B cell (primary cell): Measurements from ENCODE around the gene FMN1. TPM values are rescaled to one million over a fixed set of nuclear protein-coding genes. Genes with fewer than 3 reads are reported as not detected.

Experiments
- ATAC-seq: fragments of 200-7000 bp; cut with Tn5 transposase; one replicate; pipeline ENCODE4 v1.10.0; 2021; ENCODE audit warnings: low read depth, mild to moderate bottlenecking, moderate number of reproducible peaks, moderate library complexity
- CTCF ChIA-PET: fragments of 350-600 bp; sonication (Branson Sonifier 250); formaldehyde crosslinking; loops from one replicate; lab custom pipeline; 2021; ENCODE audit warnings: antibody characterized with exemption, inconsistent platforms; lab: Charles Lee
- POLR2A ChIA-PET: fragments of 350-600 bp; sonication (Branson Sonifier 250); formaldehyde crosslinking; loops from one replicate; lab custom pipeline; 2021; ENCODE audit warnings: antibody characterized with exemption; lab: Charles Lee
- DNase-seq: peaks from one replicate; pipeline ENCODE4 v3.0.0; 2013
- H2AFZ ChIP-seq: 2 replicates; pipeline ENCODE4 v1.6.1; 2012; ENCODE audit warnings: mild to moderate bottlenecking, low read depth, low read length; ENCODE audit not compliant: insufficient read depth, poor library complexity, severe bottlenecking
- H3K27ac ChIP-seq, 2 donors: 1 replicate in 1 of 2; 2 replicates in 1 of 2; pipeline ENCODE4 v1.5.1; 2012 to 2013; ENCODE audit warnings: low read length in 2 of 2, mild to moderate bottlenecking in 2 of 2, moderate library complexity in 1 of 2
- H3K27me3 ChIP-seq, 4 experiments: fragments of 200-600 bp in 1 of 4; sonication (generic) in 1 of 4; replicated peaks in 1 of 4; 1 replicate in 2 of 4; 2 replicates in 2 of 4; pipeline versions ENCODE4 v1.6.1 to v1.7.0; 2013 to 2016; ENCODE audit warnings: low read length in 3 of 4, mild to moderate bottlenecking in 2 of 4, mixed read lengths in 1 of 4, moderate library complexity in 1 of 4; ENCODE audit not compliant: insufficient read depth in 4 of 4, control insufficient read depth in 3 of 4; ENCODE audit errors: control extremely low read depth in 1 of 4
- H3K36me3 ChIP-seq, 2 experiments: replicated peaks in 1 of 2; 1 replicate in 1 of 2; 2 replicates in 1 of 2; pipeline versions ENCODE4 v1.6.1 to v1.7.1; 2013; ENCODE audit warnings: low read length in 1 of 2; ENCODE audit not compliant: insufficient read depth in 2 of 2, control insufficient read depth in 1 of 2; ENCODE audit errors: control extremely low read depth in 1 of 2, extremely low read depth in 1 of 2
- H3K4me1 ChIP-seq, 2 donors: fragments of 200-600 bp in 1 of 2; sonication (generic) in 1 of 2; 1 replicate in 1 of 2; 2 replicates in 1 of 2; pipeline versions ENCODE4 v1.5.1 to v1.6.1; 2013 to 2017; ENCODE audit warnings: low read length in 2 of 2; ENCODE audit not compliant: control insufficient read depth in 2 of 2, insufficient read depth in 2 of 2
- H3K4me2 ChIP-seq: replicated peaks from 2 replicates; pipeline ENCODE3; 2012; ENCODE audit warnings: mild to moderate bottlenecking, low read depth, low read length; ENCODE audit not compliant: poor library complexity, severe bottlenecking
- H3K4me3 ChIP-seq, 5 experiments: fragments of 200-600 bp in 1 of 5; sonication (generic) in 1 of 5; 1 replicate in 3 of 5; 2 replicates in 2 of 5; pipeline versions ENCODE4 v1.5.1 to v1.7.0; 2011 to 2016; ENCODE audit warnings: low read length in 4 of 5, mild to moderate bottlenecking in 4 of 5, low read depth in 2 of 5, control low read depth in 1 of 5, moderate library complexity in 1 of 5; ENCODE audit not compliant: insufficient read depth in 1 of 5; ENCODE audit errors: control extremely low read depth in 1 of 5, extremely low read depth in 1 of 5
- H3K79me2 ChIP-seq: fragments of 200-600 bp; sonication (generic); one replicate; pipeline ENCODE4 v1.6.0; 2016; ENCODE audit warnings: low read length; ENCODE audit not compliant: control insufficient read depth, insufficient read depth
- H3K9ac ChIP-seq: fragments of 200-600 bp; sonication (generic); 2 replicates; pipeline ENCODE4 v1.6.1; 2017; ENCODE audit warnings: mild to moderate bottlenecking, low read length, moderate library complexity
- H3K9me3 ChIP-seq, 3 donors: one replicate each; pipeline versions ENCODE4 v1.6.1 to v1.7.1; 2013; ENCODE audit warnings: low read length in 2 of 3; ENCODE audit not compliant: control insufficient read depth in 2 of 3, insufficient read depth in 1 of 3; ENCODE audit errors: control extremely low read depth in 1 of 3
- H4K20me1 ChIP-seq: 2 replicates; pipeline ENCODE4 v1.6.0; 2012; ENCODE audit warnings: mild to moderate bottlenecking, low read length; ENCODE audit not compliant: insufficient read depth, control insufficient read depth, poor library complexity, severe bottlenecking
- H3K27ac Mint-ChIP-seq: one replicate; pipeline ENCODE4 v1.8.0; 2021; ENCODE audit warnings: mixed read lengths
- H3K27me3 Mint-ChIP-seq: one replicate; pipeline ENCODE4 v1.8.0; 2021; ENCODE audit warnings: mixed read lengths
- H3K4me1 Mint-ChIP-seq: one replicate; pipeline ENCODE4 v1.8.0; 2021; ENCODE audit warnings: mixed read lengths
- H3K4me3 Mint-ChIP-seq: one replicate; pipeline ENCODE4 v1.8.0; 2021; ENCODE audit warnings: mixed read lengths
- H3K9me3 Mint-ChIP-seq: one replicate; pipeline ENCODE4 v1.8.0; 2022; ENCODE audit warnings: mixed read lengths; ENCODE audit not compliant: insufficient read depth
- CTCF ChIP-seq: fragments of 200-600 bp; IDR thresholded peaks from one replicate; pipeline ENCODE4 v1.8.0; 2022; ENCODE audit warnings: antibody characterized with exemption, mild to moderate bottlenecking
- EZH2 ChIP-seq: IDR thresholded peaks from 2 replicates; pipeline ENCODE4 v1.6.1; 2012; ENCODE audit warnings: borderline replicate concordance, low read depth, mild to moderate bottlenecking, moderate library complexity, low read length; ENCODE audit not compliant: insufficient read depth, poor library complexity, severe bottlenecking
- whole genome bisulfite sequencing: methylation state at CpG from one replicate; pipeline ENCODE4 v1.1.5; 2013; ENCODE audit warnings: missing lambda C conversion rate; ENCODE audit not compliant: insufficient coverage; 5-methylcytosine and 5-hydroxymethylcytosine counted together
- intact Hi-C: fragments of 100-400 bp; cut with micrococcal nuclease; formaldehyde crosslinking; loops from one replicate; pipeline ENCODE4 v1.10.0; 2022
- polyA plus RNA-seq: library from polyadenylated mRNA; depleted of rRNA; stranded (reverse); fragments of >200 nt; gene quantifications from 2 replicates; pipeline ENCODE4 v1.2.3, GENCODE V29; 2012
- total RNA-seq, 2 donors: library from RNA; stranded (reverse); fragments of 120-200 nt in 1 of 2; gene quantifications; 1 replicate in 1 of 2; 2 replicates in 1 of 2; pipeline versions ENCODE4 v1.2.3 to v1.2.4, GENCODE V29; 2013 to 2022

FMN1 gene
- total and polyA plus RNA-seq, 2 donors (not counting 1 experiment from before 2014, with no cell fraction given): 0.21 to 0.96 TPM

GRCh38 chr15:32838820-32839219 is 355.7 kb downstream of the FMN1 start:
- 82% methylated on average over 8 of the region's 8 CpGs for WGBS
- TF ChIP-seq EZH2: no peak
- TF ChIP-seq CTCF: no peak

GRCh38 chr15:32838338-32838737 is 356.2 kb downstream of the FMN1 start:
- Histone ChIP-seq H3K4me3 (no peak overlapping the region), H3K27ac (no peak overlapping the region), H3K4me2 (no peak overlapping the region), H4K20me1 (no peaks in the 10 kb centered on the region), H3K9ac (no peak overlapping the region), H3K36me3 (no peaks in the 10 kb centered on the region), H3K79me2 (no peaks in the 10 kb centered on the region), H2AFZ (no peak overlapping the region), H3K4me1 (peaks cover 10 to 13% of the 10 kb centered on the region in 2 donors), H3K27me3 (peaks cover 0 to 3% (median 1%) of the 10 kb centered on the region in 4 experiments), H3K9me3 (no peaks in the 10 kb centered on the region)
- Mint-ChIP-seq H3K4me1 (peaks cover 18% of the 10 kb centered on the region), H3K9me3 (no peaks in the 10 kb centered on the region), H3K4me3 (no peak overlapping the region), H3K27ac (no peak overlapping the region), H3K27me3 (peaks cover 26% of the 10 kb centered on the region)
- ChIA-PET POLR2A (no interaction called here), CTCF (no interaction called here)
- WGBS: 89% methylated on average over 5 of the region's 7 CpGs
- DNase-seq (no peak), ATAC-seq (no peak)
- intact Hi-C loops: no loop called here
- no peak for TF ChIP-seq CTCF
- no peak for TF ChIP-seq EZH2

More at GRCh38 chr15:32838820-32839219, 355.7 kb downstream of the FMN1 start:
- H3K4me1 ChIP-seq: peaks cover 9 to 15% of the 10 kb centered on the region in 2 donors
- no peak overlapping the region for H3K9ac ChIP-seq
- Mint-ChIP-seq H3K4me3 (no peak overlapping the region), H3K4me1 (peaks cover 18% of the 10 kb centered on the region), H3K9me3 (no peaks in the 10 kb centered on the region), H3K27ac (no peak overlapping the region), H3K27me3 (peaks cover 26% of the 10 kb centered on the region)
- intact Hi-C loops: no loop called here
- no peak overlapping the region for H3K4me2 ChIP-seq
- H3K4me3 ChIP-seq: no peak overlapping the region
- ChIA-PET CTCF (interaction anchor here (1.9 to 7.6 kb wide), 2 partner anchors 116 to 177 kb away, joined by 5 to 133 read pairs; no protein-coding TSS in a partner anchor), POLR2A (no interaction called here)
- no peaks in the 10 kb centered on the region for H3K9me3 ChIP-seq
- no peak overlapping the region for H2AFZ ChIP-seq
- H3K79me2 ChIP-seq: no peaks in the 10 kb centered on the region
- no peak overlapping the region for H3K27ac ChIP-seq
- H3K36me3 ChIP-seq: no peaks in the 10 kb centered on the region
- H3K27me3 ChIP-seq: peaks cover 0 to 3% (median 1%) of the 10 kb centered on the region in 4 experiments
- no peak for DNase-seq
- H4K20me1 ChIP-seq: no peaks in the 10 kb centered on the region
- ATAC-seq: no peak
